ENCODE results near the gene ACSL3.
"Not testable (repeated sequence)": the region's sequence is repeated elsewhere in the genome, so short reads cannot be mapped to it uniquely, and the experiment has no call there.

The ACSL3 gene

GRCh38 chr2:222861411-222862105 is 722 bp downstream of the ACSL3 start:
- DNase-seq (ENCODE audit: low read depth in 1 of 2, low spot score in 1 of 2): no peak
- in situ Hi-C loops (cut with HindIII; ENCODE audit: low pct_unique_long_range_greater_than_20kb, low sequenced_read_pairs): no loop called here
- TF ChIP-seq JUND (IDR thresholded peaks at IDR 0.05; ENCODE audit: low read depth): no peak

GRCh38 chr2:222862106-222862908 is 1.5 kb downstream of the ACSL3 start:
- in situ Hi-C loops (cut with HindIII; ENCODE audit: low pct_unique_long_range_greater_than_20kb, low sequenced_read_pairs): no loop called here
- peak; percentile 39 to 58 for DNase-seq (ENCODE audit: low read depth in 1 of 2, low spot score in 1 of 2)
- no peak for TF ChIP-seq JUND (IDR thresholded peaks at IDR 0.05; ENCODE audit: low read depth)

- in situ Hi-C loops (cut with HindIII; ENCODE audit: low pct_unique_long_range_greater_than_20kb, low sequenced_read_pairs): no loop called here
- no peak for TF ChIP-seq JUND (IDR thresholded peaks at IDR 0.05; ENCODE audit: low read depth)
Measured at GRCh38 chr2:222862909-222863544, 2.2 kb downstream of the ACSL3 start.

GRCh38 chr2:222864296-222864695 is 3.5 kb downstream of the ACSL3 start:
- TF ChIP-seq JUND (IDR thresholded peaks at IDR 0.05; ENCODE audit: low read depth): no peak
- in situ Hi-C loops (cut with HindIII; ENCODE audit: low pct_unique_long_range_greater_than_20kb, low sequenced_read_pairs): no loop called here
- DNase-seq (ENCODE audit: low read depth in 1 of 2, low spot score in 1 of 2): no peak

More at GRCh38 chr2:222862909-222863544, 2.2 kb downstream of the ACSL3 start:
- DNase-seq (ENCODE audit: low read depth in 1 of 2, low spot score in 1 of 2): no peak

GRCh38 chr2:222865301-222865700 is 4.5 kb downstream of the ACSL3 start:
- TF ChIP-seq JUND (IDR thresholded peaks at IDR 0.05; ENCODE audit: low read depth): no peak
- in situ Hi-C loops (cut with HindIII; ENCODE audit: low pct_unique_long_range_greater_than_20kb, low sequenced_read_pairs): no loop called here
- no peak for DNase-seq (ENCODE audit: low read depth in 1 of 2, low spot score in 1 of 2)

GRCh38 chr2:222866358-222866960 is 5.6 kb downstream of the ACSL3 start:
- in situ Hi-C loops (cut with HindIII; ENCODE audit: low pct_unique_long_range_greater_than_20kb, low sequenced_read_pairs): no loop called here
- no peak for DNase-seq (ENCODE audit: low read depth in 1 of 2, low spot score in 1 of 2)
- no peak for TF ChIP-seq JUND (IDR thresholded peaks at IDR 0.05; ENCODE audit: low read depth)

GRCh38 chr2:222868560-222869251 is 7.9 kb downstream of the ACSL3 start:
- in situ Hi-C loops (cut with HindIII; ENCODE audit: low pct_unique_long_range_greater_than_20kb, low sequenced_read_pairs); DNase-seq (ENCODE audit: low read depth in 1 of 2, low spot score in 1 of 2): not testable (repeated sequence)

GRCh38 chr2:222869252-222869560 is 8.4 kb downstream of the ACSL3 start:
- DNase-seq (ENCODE audit: low read depth in 1 of 2, low spot score in 1 of 2): no peak
- no peak for TF ChIP-seq JUND (IDR thresholded peaks at IDR 0.05; ENCODE audit: low read depth)
- in situ Hi-C loops (cut with HindIII; ENCODE audit: low pct_unique_long_range_greater_than_20kb, low sequenced_read_pairs): no loop called here

- in situ Hi-C loops (cut with HindIII; ENCODE audit: low pct_unique_long_range_greater_than_20kb, low sequenced_read_pairs): no loop called here
- no peak for TF ChIP-seq JUND (IDR thresholded peaks at IDR 0.05; ENCODE audit: low read depth)
- no peak for DNase-seq (ENCODE audit: low read depth in 1 of 2, low spot score in 1 of 2)
Measured at GRCh38 chr2:222871291-222871690, 10.5 kb downstream of the ACSL3 start.

- no peak for DNase-seq (ENCODE audit: low read depth in 1 of 2, low spot score in 1 of 2)
- in situ Hi-C loops (cut with HindIII; ENCODE audit: low pct_unique_long_range_greater_than_20kb, low sequenced_read_pairs): no loop called here
- no peak for TF ChIP-seq JUND (IDR thresholded peaks at IDR 0.05; ENCODE audit: low read depth)
Measured at GRCh38 chr2:222872551-222872950, 11.7 kb downstream of the ACSL3 start.

GRCh38 chr2:222875482-222875881 is 14.6 kb downstream of the ACSL3 start:
- TF ChIP-seq JUND (IDR thresholded peaks at IDR 0.05; ENCODE audit: low read depth): no peak
- in situ Hi-C loops (cut with HindIII; ENCODE audit: low pct_unique_long_range_greater_than_20kb, low sequenced_read_pairs): no loop called here
- no peak for DNase-seq (ENCODE audit: low read depth in 1 of 2, low spot score in 1 of 2)

GRCh38 chr2:222876947-222877346 is 16.1 kb downstream of the ACSL3 start:
- no peak for DNase-seq (ENCODE audit: low read depth in 1 of 2, low spot score in 1 of 2)
- TF ChIP-seq JUND (IDR thresholded peaks at IDR 0.05; ENCODE audit: low read depth): no peak
- in situ Hi-C loops (cut with HindIII; ENCODE audit: low pct_unique_long_range_greater_than_20kb, low sequenced_read_pairs): no loop called here

Data from T47D (cell line).